Chondrocyte (in vitro differentiated cells): Measurements from ENCODE around the gene FAR2. TPM values are rescaled to one million over a fixed set of nuclear protein-coding genes. Genes with fewer than 3 reads are reported as not detected.

Experiments
- DNase-seq: peaks from one replicate; pipeline ENCODE4 v3.0.0; 2021; ENCODE audit warnings: mixed read lengths, low spot score
- H3K27ac Mint-ChIP-seq: one replicate; pipeline ENCODE4 v1.8.0; 2021; ENCODE audit warnings: mild to moderate bottlenecking, moderate library complexity, mixed read lengths; ENCODE audit not compliant: unreplicated experiment
- H3K27me3 Mint-ChIP-seq: 2 replicates; pipeline ENCODE4 v1.8.0; 2021; ENCODE audit warnings: low read depth, mixed read lengths
- H3K36me3 Mint-ChIP-seq: 2 replicates; pipeline ENCODE4 v1.8.0; 2021; ENCODE audit warnings: low read depth, mixed read lengths
- H3K4me1 Mint-ChIP-seq: 2 replicates; pipeline ENCODE4 v1.8.0; 2021; ENCODE audit warnings: low read depth, mild to moderate bottlenecking, mixed read lengths
- H3K4me3 Mint-ChIP-seq: one replicate; pipeline ENCODE4 v1.8.0; 2021; ENCODE audit warnings: mild to moderate bottlenecking, moderate library complexity, mixed read lengths; ENCODE audit not compliant: unreplicated experiment
- H3K9me3 Mint-ChIP-seq: 2 replicates; pipeline ENCODE4 v1.8.0; 2021; ENCODE audit warnings: low read depth, mixed read lengths
- CTCF ChIP-seq: fragments of 200-600 bp; sonication (generic); IDR thresholded peaks from 2 replicates; pipeline ENCODE4 v1.5.0; 2021; ENCODE audit warnings: antibody characterized with exemption, mild to moderate bottlenecking, moderate library complexity
- total RNA-seq: library from RNA; stranded (reverse); gene quantifications from 3 replicates; pipeline ENCODE4 v1.2.1, GENCODE V29; 2021

FAR2 gene
- total RNA-seq, 1 donor from 2014 or later = 19.6 TPM

- TF ChIP-seq CTCF = peak; percentile 49
- no peak for DNase-seq
- Mint-ChIP-seq H3K4me1 (peaks cover 25% of the 10 kb centered on the region), H3K27ac (peak overlapping the region; percentile 92), H3K27me3 (no peaks in the 10 kb centered on the region), H3K4me3 (peak overlapping the region; percentile 96), H3K36me3 (no peaks in the 10 kb centered on the region), H3K9me3 (no peaks in the 10 kb centered on the region)
Observed at GRCh38 chr12:29148596-29148910, 525 bp upstream of the FAR2 start.

- Mint-ChIP-seq H3K4me3 (peak overlapping the region; percentile 96), H3K9me3 (no peaks in the 10 kb centered on the region), H3K27ac (peak overlapping the region; percentile 22), H3K4me1 (peaks cover 28% of the 10 kb centered on the region), H3K36me3 (no peaks in the 10 kb centered on the region), H3K27me3 (no peaks in the 10 kb centered on the region)
- no peak for TF ChIP-seq CTCF
- no peak for DNase-seq
Observed at GRCh38 chr12:29149691-29150281, 708 bp downstream of the FAR2 start.

- H3K4me1 Mint-ChIP-seq = peaks cover 28% of the 10 kb centered on the region
Observed at GRCh38 chr12:29150462-29150861, 1.4 kb downstream of the FAR2 start.

GRCh38 chr12:29152223-29152868, 3.3 kb downstream of the FAR2 start:
- no peak for TF ChIP-seq CTCF
- H3K27me3 Mint-ChIP-seq = no peaks in the 10 kb centered on the region

More at GRCh38 chr12:29150462-29150861, 1.4 kb downstream of the FAR2 start:
- no peak for DNase-seq
- Mint-ChIP-seq H3K9me3 (no peaks in the 10 kb centered on the region), H3K4me3 (peak overlapping the region; percentile 96), H3K27me3 (no peaks in the 10 kb centered on the region), H3K27ac (no peak overlapping the region), H3K36me3 (no peaks in the 10 kb centered on the region)
- no peak for TF ChIP-seq CTCF

GRCh38 chr12:29152981-29153630, 4.0 kb downstream of the FAR2 start:
- peaks cover 38% of the 10 kb centered on the region for H3K4me1 Mint-ChIP-seq
- no peaks in the 10 kb centered on the region for H3K27me3 Mint-ChIP-seq
- no peak overlapping the region for H3K4me3 Mint-ChIP-seq
- no peak for TF ChIP-seq CTCF
- no peak overlapping the region for H3K27ac Mint-ChIP-seq
- no peaks in the 10 kb centered on the region for H3K9me3 Mint-ChIP-seq
- no peaks in the 10 kb centered on the region for H3K36me3 Mint-ChIP-seq
- no peak for DNase-seq

More at GRCh38 chr12:29152223-29152868, 3.3 kb downstream of the FAR2 start:
- Mint-ChIP-seq H3K4me3 (no peak overlapping the region), H3K27ac (no peak overlapping the region), H3K9me3 (no peaks in the 10 kb centered on the region), H3K4me1 (peaks cover 39% of the 10 kb centered on the region), H3K36me3 (no peaks in the 10 kb centered on the region)
- no peak for DNase-seq
